Activated naive CD8-positive, alpha-beta T cell treated with anti-CD3 and anti-CD28 coated beads, Interleukin-2, amount 10 ng/mL, durations not matched to agents 7 days and 5 days (primary cell): ENCODE data around the gene PDE10A. TPM values are rescaled to one million over a fixed set of nuclear protein-coding genes. Genes with fewer than 3 reads are reported as not detected.

Experiments used
- ATAC-seq: fragments of 150-1000 bp; cut with Tn5 transposase; one replicate; pipeline ENCODE4 v1.10.0; 2021; ENCODE audit warnings: low read depth, moderate library complexity
- POLR2A ChIA-PET: fragments of 350-600 bp; sonication (Branson Sonifier 250); formaldehyde crosslinking; loops from one replicate; lab custom pipeline; 2021; ENCODE audit warnings: antibody characterized with exemption; lab: Charles Lee
- DNase-seq: peaks from one replicate; pipeline ENCODE4 v3.0.0; 2021
- H3K27ac Mint-ChIP-seq: one replicate; pipeline ENCODE4 v1.8.0; 2022; ENCODE audit warnings: mild to moderate bottlenecking, mixed read lengths
- H3K27me3 Mint-ChIP-seq: one replicate; pipeline ENCODE4 v1.8.0; 2022; ENCODE audit warnings: mild to moderate bottlenecking, moderate library complexity, mixed read lengths
- H3K36me3 Mint-ChIP-seq: one replicate; pipeline ENCODE4 v1.8.0; 2021; ENCODE audit warnings: mild to moderate bottlenecking, mixed read lengths
- H3K4me1 Mint-ChIP-seq: one replicate; pipeline ENCODE4 v1.8.0; 2021; ENCODE audit warnings: mixed read lengths
- H3K4me3 Mint-ChIP-seq: one replicate; pipeline ENCODE4 v1.8.0; 2022; ENCODE audit warnings: mild to moderate bottlenecking, moderate library complexity, mixed read lengths
- H3K9me3 Mint-ChIP-seq: one replicate; pipeline ENCODE4 v1.8.0; 2021; ENCODE audit warnings: mixed read lengths
- total RNA-seq, 2 experiments: library from RNA; stranded (reverse); gene quantifications; one replicate each; pipeline ENCODE4 v1.2.3, GENCODE V29; 2021

Gene PDE10A
- total RNA-seq, 2 experiments from 2014 or later: not detected

- peaks cover 2% of the 10 kb centered on the region for H3K9me3 Mint-ChIP-seq
- no peak for ATAC-seq
- no peak overlapping the region for H3K4me3 Mint-ChIP-seq
- no peaks in the 10 kb centered on the region for H3K4me1 Mint-ChIP-seq
- DNase-seq: no peak
- no peaks in the 10 kb centered on the region for H3K36me3 Mint-ChIP-seq
- H3K27me3 Mint-ChIP-seq: peaks cover 3% of the 10 kb centered on the region
- POLR2A ChIA-PET: no interaction called here
- H3K27ac Mint-ChIP-seq: no peak overlapping the region
Observed at GRCh38 chr6:165453395-165453794, 209.6 kb downstream of the PDE10A start.

- ATAC-seq: no peak
- Mint-ChIP-seq H3K4me3 (no peak overlapping the region), H3K27ac (no peak overlapping the region), H3K36me3 (no peaks in the 10 kb centered on the region), H3K27me3 (peaks cover 3% of the 10 kb centered on the region), H3K4me1 (no peaks in the 10 kb centered on the region), H3K9me3 (peaks cover 2% of the 10 kb centered on the region)
- DNase-seq: no peak
- POLR2A ChIA-PET: no interaction called here
Observed at GRCh38 chr6:165451838-165452237, 211.2 kb downstream of the PDE10A start.

GRCh38 chr6:165448210-165448609 lies 214.8 kb downstream of the PDE10A start:
- Mint-ChIP-seq H3K36me3 (no peaks in the 10 kb centered on the region), H3K9me3 (peaks cover 2% of the 10 kb centered on the region), H3K4me3 (no peak overlapping the region), H3K27me3 (peaks cover 3% of the 10 kb centered on the region), H3K4me1 (no peaks in the 10 kb centered on the region), H3K27ac (no peak overlapping the region)
- POLR2A ChIA-PET: no interaction called here
- ATAC-seq (no peak), DNase-seq (no peak)

DNA sequence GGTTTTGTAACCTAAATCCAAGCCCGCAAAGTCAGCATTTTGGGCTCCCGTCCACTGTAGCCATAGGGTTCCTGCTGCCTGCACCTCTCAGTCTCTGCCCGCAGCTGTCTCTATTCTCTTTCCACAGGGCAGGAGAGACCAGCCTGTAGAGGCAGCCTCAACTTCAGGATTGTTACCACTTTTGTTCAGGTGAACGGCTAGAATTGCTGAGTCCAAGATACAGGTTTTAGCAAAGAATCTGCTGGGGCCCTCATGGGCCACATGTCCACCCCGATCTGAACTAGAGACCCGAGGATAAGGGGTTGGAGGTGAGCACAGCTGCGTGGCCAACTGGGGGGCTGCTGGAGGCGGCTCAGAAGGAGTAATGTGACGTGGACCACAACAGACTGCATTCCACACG lies 215.9 kb downstream of the PDE10A start:
- POLR2A ChIA-PET: no interaction called here
- Mint-ChIP-seq H3K9me3 (no peaks in the 10 kb centered on the region), H3K27me3 (peaks cover 3% of the 10 kb centered on the region), H3K36me3 (no peaks in the 10 kb centered on the region), H3K4me1 (no peaks in the 10 kb centered on the region), H3K4me3 (no peak overlapping the region), H3K27ac (no peak overlapping the region)
- DNase-seq: no peak
- no peak for ATAC-seq

DNA sequence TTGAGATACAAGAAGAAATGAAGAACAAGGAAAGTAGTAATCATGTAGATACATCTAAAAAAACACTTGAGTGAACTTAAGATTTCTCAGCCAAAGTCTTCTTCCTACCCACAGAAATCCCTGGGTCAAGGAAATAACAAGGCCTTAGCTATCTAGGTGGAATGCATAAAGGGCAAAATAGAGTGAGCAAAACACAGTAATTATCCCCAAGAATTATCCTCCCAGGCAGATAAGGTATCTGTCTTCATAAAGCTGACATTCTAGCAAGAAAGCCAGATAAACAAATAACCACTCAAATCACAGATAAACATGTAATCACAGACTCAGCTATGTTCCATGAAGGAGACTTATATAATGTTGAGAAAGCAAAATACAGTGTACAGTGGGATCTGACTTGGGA lies 216.7 kb downstream of the PDE10A start:
- Mint-ChIP-seq H3K27ac (no peak overlapping the region), H3K27me3 (no peaks in the 10 kb centered on the region), H3K36me3 (no peaks in the 10 kb centered on the region), H3K9me3 (no peaks in the 10 kb centered on the region), H3K4me3 (no peak overlapping the region), H3K4me1 (no peaks in the 10 kb centered on the region)
- DNase-seq (no peak), ATAC-seq (no peak)
- POLR2A ChIA-PET: no interaction called here

DNA sequence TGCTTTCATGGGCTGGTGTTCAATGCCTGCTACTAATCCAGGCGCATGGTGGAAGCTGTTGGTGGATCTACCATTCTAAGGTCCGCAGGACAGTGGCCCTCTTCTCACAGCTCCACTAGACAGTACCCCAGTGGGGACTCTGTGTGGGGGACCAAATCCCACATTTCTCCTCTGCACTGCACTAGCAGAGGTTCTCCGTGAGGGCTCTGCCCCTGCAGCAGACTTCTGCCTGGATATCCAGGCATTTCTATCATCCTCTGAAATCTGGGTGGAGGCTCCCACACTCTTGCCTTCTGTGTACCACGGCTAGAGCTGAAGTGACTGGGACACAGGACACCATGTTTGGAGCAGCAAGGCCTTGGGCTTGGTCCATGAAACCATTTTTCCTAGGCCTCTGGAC lies 219.6 kb downstream of the PDE10A start:
- H3K4me1 Mint-ChIP-seq: no peaks in the 10 kb centered on the region
- no peak overlapping the region for H3K27ac Mint-ChIP-seq
- H3K36me3 Mint-ChIP-seq: no peaks in the 10 kb centered on the region
- H3K27me3 Mint-ChIP-seq: no peaks in the 10 kb centered on the region
- no peak for DNase-seq
- no peaks in the 10 kb centered on the region for H3K9me3 Mint-ChIP-seq
- H3K4me3 Mint-ChIP-seq: no peak overlapping the region
- no peak for ATAC-seq
- POLR2A ChIA-PET: no interaction called here

- no peaks in the 10 kb centered on the region for H3K4me1 Mint-ChIP-seq
- POLR2A ChIA-PET: no interaction called here
- DNase-seq: no peak
- no peaks in the 10 kb centered on the region for H3K27me3 Mint-ChIP-seq
- no peak overlapping the region for H3K27ac Mint-ChIP-seq
- H3K36me3 Mint-ChIP-seq: no peaks in the 10 kb centered on the region
- H3K9me3 Mint-ChIP-seq: no peaks in the 10 kb centered on the region
- no peak for ATAC-seq
- no peak overlapping the region for H3K4me3 Mint-ChIP-seq
Observed at GRCh38 chr6:165441181-165441580, 221.9 kb downstream of the PDE10A start.

GRCh38 chr6:165439928-165440554 lies 223.0 kb downstream of the PDE10A start:
- no peaks in the 10 kb centered on the region for H3K9me3 Mint-ChIP-seq
- no peak for ATAC-seq
- POLR2A ChIA-PET: no interaction called here
- H3K36me3 Mint-ChIP-seq: no peaks in the 10 kb centered on the region
- H3K27me3 Mint-ChIP-seq: no peaks in the 10 kb centered on the region
- no peak overlapping the region for H3K4me3 Mint-ChIP-seq
- no peak overlapping the region for H3K27ac Mint-ChIP-seq
- no peak for DNase-seq
- no peaks in the 10 kb centered on the region for H3K4me1 Mint-ChIP-seq

- H3K4me3 Mint-ChIP-seq: no peak overlapping the region
- H3K27ac Mint-ChIP-seq: no peak overlapping the region
- H3K9me3 Mint-ChIP-seq: peaks cover 3% of the 10 kb centered on the region
- DNase-seq: no peak
- H3K4me1 Mint-ChIP-seq: no peaks in the 10 kb centered on the region
- ATAC-seq: no peak
- POLR2A ChIA-PET: no interaction called here
- no peaks in the 10 kb centered on the region for H3K27me3 Mint-ChIP-seq
- no peaks in the 10 kb centered on the region for H3K36me3 Mint-ChIP-seq
Observed at GRCh38 chr6:165426892-165427291, 236.1 kb downstream of the PDE10A start.

DNA sequence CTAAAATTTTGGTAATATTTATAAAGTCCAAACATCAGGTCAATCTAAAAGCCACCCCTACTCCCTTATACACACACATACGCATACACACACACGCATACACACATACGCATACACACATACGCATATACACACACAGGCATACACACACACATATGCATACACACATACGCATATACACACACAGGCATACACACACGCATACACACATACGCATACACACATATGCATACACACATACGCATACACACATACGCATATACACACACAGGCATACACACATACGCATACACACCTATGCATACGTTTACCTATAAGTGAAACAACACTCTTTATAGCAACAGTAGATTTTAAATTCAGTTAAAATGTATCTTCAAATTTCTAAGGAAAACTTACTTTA lies 240.8 kb downstream of the PDE10A start:
- POLR2A ChIA-PET: no interaction called here
- Mint-ChIP-seq H3K27me3 (no peaks in the 10 kb centered on the region), H3K36me3 (no peaks in the 10 kb centered on the region), H3K27ac (no peak overlapping the region), H3K9me3 (peaks cover 2% of the 10 kb centered on the region), H3K4me1 (no peaks in the 10 kb centered on the region), H3K4me3 (no peak overlapping the region)
- DNase-seq (no peak), ATAC-seq (no peak)

DNA sequence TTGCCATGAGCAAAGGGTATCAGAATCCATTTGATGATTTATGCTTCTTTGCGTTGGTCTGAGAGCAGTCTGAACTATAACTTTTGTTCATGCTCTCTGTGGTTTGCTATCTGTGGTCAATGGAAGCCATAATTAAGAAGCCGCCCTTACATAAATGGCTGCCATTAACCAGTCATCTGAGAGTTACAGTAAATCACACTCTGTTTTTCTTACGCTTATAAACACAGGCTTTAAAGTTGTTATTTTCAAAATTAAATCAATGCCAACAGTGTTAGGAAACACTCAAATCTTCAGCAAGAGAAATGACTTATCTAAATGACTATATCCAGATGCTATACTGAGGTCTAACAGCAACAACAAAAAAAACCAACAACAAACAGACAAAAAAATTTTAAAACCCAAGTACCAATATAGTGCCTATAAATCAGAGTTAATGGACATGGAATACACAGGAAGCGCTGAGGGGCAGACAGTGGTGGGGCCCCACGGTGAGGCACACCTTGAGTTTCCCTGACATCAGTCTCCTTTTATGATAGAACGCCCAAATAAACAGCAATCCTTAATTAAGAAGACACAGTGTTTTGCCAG lies 245.7 kb downstream of the PDE10A start:
- no peak for ATAC-seq
- Mint-ChIP-seq H3K27me3 (no peaks in the 10 kb centered on the region), H3K36me3 (no peaks in the 10 kb centered on the region), H3K4me3 (no peak overlapping the region), H3K27ac (no peak overlapping the region), H3K4me1 (no peaks in the 10 kb centered on the region), H3K9me3 (peaks cover 2% of the 10 kb centered on the region)
- DNase-seq: no peak
- POLR2A ChIA-PET: no interaction called here

- Mint-ChIP-seq H3K27ac (no peak overlapping the region), H3K9me3 (no peaks in the 10 kb centered on the region), H3K27me3 (no peaks in the 10 kb centered on the region), H3K4me3 (no peak overlapping the region), H3K36me3 (no peaks in the 10 kb centered on the region), H3K4me1 (no peaks in the 10 kb centered on the region)
- ATAC-seq: no peak
- POLR2A ChIA-PET: no interaction called here
- DNase-seq: no peak
Observed at GRCh38 chr6:165404697-165405096, 258.3 kb downstream of the PDE10A start.

GRCh38 chr6:165404296-165404695 lies 258.7 kb downstream of the PDE10A start:
- DNase-seq (no peak), ATAC-seq (no peak)
- Mint-ChIP-seq H3K4me1 (no peaks in the 10 kb centered on the region), H3K27me3 (no peaks in the 10 kb centered on the region), H3K36me3 (no peaks in the 10 kb centered on the region), H3K4me3 (no peak overlapping the region), H3K27ac (no peak overlapping the region), H3K9me3 (no peaks in the 10 kb centered on the region)
- POLR2A ChIA-PET: no interaction called here

DNA sequence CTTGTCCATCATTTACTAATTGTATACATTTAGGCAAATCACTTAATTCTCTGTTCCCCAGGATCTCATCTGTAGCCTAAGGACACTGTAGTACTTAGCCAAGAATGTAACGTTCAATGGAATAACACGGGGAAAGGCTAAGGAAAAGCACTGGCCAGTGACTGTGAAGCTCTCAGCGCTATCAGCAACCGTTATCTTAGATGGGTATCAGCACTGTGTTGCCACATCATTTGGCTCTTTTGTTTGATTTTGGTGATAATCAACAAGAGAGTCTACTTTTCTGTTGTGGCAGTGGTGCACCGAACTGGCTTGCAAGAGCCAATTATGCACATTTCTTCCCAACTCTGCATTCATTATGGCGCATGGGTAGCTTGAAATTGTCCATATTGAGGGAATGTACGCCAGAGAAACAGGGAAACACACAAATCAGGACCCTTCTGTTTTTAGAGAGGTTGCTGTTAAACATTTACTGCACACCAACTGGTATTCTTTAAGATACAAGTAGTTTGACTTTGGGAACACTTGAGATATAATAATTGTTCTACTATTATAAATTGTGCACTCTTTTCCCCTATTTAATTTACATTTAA lies 259.9 kb downstream of the PDE10A start:
- no peak overlapping the region for H3K27ac Mint-ChIP-seq
- ATAC-seq (no peak), DNase-seq (no peak)
- H3K4me3 Mint-ChIP-seq: no peak overlapping the region
- H3K9me3 Mint-ChIP-seq: no peaks in the 10 kb centered on the region
- POLR2A ChIA-PET: no interaction called here
- H3K36me3 Mint-ChIP-seq: no peaks in the 10 kb centered on the region
- H3K4me1 Mint-ChIP-seq: no peaks in the 10 kb centered on the region
- no peaks in the 10 kb centered on the region for H3K27me3 Mint-ChIP-seq
